NCI-H1417 (cell line): Measurements from ENCODE around the gene MCF2L2.
"Not testable (repeated sequence)": the region's sequence is repeated elsewhere in the genome, so short reads cannot be mapped to it uniquely, and the experiment has no call there.

ENCODE experiments used
- DNase-seq, 3 experiments: peaks; one replicate each; lab custom pipeline; 2025; lab: John Stamatoyannopoulos, UW

MCF2L2 gene

GRCh38 chr3:183239046-183239445 lies 189.4 kb downstream of the MCF2L2 start:
- DNase-seq, result no peak

- DNase-seq, result no peak
Measured at GRCh38 chr3:183233966-183234365, 194.5 kb downstream of the MCF2L2 start.

GRCh38 chr3:183230826-183231225 lies 197.6 kb downstream of the MCF2L2 start:
- no peak for DNase-seq

- not testable (repeated sequence) for DNase-seq
Measured at GRCh38 chr3:183230251-183230650, 198.2 kb downstream of the MCF2L2 start.

- no peak for DNase-seq
Measured at GRCh38 chr3:183229178-183229577, 199.2 kb downstream of the MCF2L2 start.

- DNase-seq, result no peak
Measured at GRCh38 chr3:183227586-183227985, 200.8 kb downstream of the MCF2L2 start.

GRCh38 chr3:183226333-183226890 lies 202.0 kb downstream of the MCF2L2 start:
- no peak for DNase-seq

- no peak for DNase-seq
Measured at GRCh38 chr3:183224180-183224970, 204.0 kb downstream of the MCF2L2 start.

GRCh38 chr3:183222631-183223235 lies 205.7 kb downstream of the MCF2L2 start:
- DNase-seq, result no peak

GRCh38 chr3:183220828-183221227 lies 207.6 kb downstream of the MCF2L2 start:
- no peak for DNase-seq

- DNase-seq, result no peak
Measured at GRCh38 chr3:183218826-183219225, 209.6 kb downstream of the MCF2L2 start.

GRCh38 chr3:183217548-183218332 lies 210.7 kb downstream of the MCF2L2 start:
- DNase-seq, result no peak

GRCh38 chr3:183215591-183216202 lies 212.7 kb downstream of the MCF2L2 start:
- DNase-seq, result no peak

- peak in 2 of 3 experiments; percentile 9 to 40 for DNase-seq
Measured at GRCh38 chr3:183214277-183214612, 214.2 kb downstream of the MCF2L2 start.

GRCh38 chr3:183213415-183214276 lies 214.8 kb downstream of the MCF2L2 start:
- DNase-seq, result peak in 1 of 3 experiments; percentile 40

- DNase-seq, result no peak
Measured at GRCh38 chr3:183212565-183212964, 215.9 kb downstream of the MCF2L2 start.

GRCh38 chr3:183212096-183212495 lies 216.3 kb downstream of the MCF2L2 start:
- DNase-seq, result no peak

GRCh38 chr3:183211352-183211751 lies 217.1 kb downstream of the MCF2L2 start:
- DNase-seq, result no peak

- DNase-seq, result no peak
Measured at GRCh38 chr3:183210862-183211341, 217.5 kb downstream of the MCF2L2 start.

GRCh38 chr3:183210341-183210740 lies 218.1 kb downstream of the MCF2L2 start:
- no peak for DNase-seq

GRCh38 chr3:183208800-183209199 lies 219.6 kb downstream of the MCF2L2 start:
- DNase-seq, result no peak
